Measurements from ENCODE around the gene LRRK1. TPM values are rescaled to one million over a fixed set of nuclear protein-coding genes. Genes with fewer than 3 reads are reported as not detected.

The LRRK1 gene
- total RNA-seq, 1 donor from 2014 or later = 105 TPM

- intact Hi-C loops (cut with DNase I) = no loop called here
- Histone ChIP-seq H3K27me3 (no peaks in the 10 kb centered on the region), H3K9me3 (no peaks in the 10 kb centered on the region), H3K4me1 (no peaks in the 10 kb centered on the region), H3K4me3 (no peak overlapping the region), H3K27ac (no peak overlapping the region), H3K36me3 (peaks cover 4 to 37% of the 10 kb centered on the region in 2 donors)
- no peak for TF ChIP-seq CTCF (IDR thresholded peaks at IDR 0.05)
- peak in 1 of 2 donors; percentile 52 for DNase-seq (ENCODE audit: low spot score in 2 of 2)
Measured at GRCh38 chr15:101045236-101045646, 126.1 kb downstream of the LRRK1 start.

GRCh38 chr15:101045835-101046691 is 126.9 kb downstream of the LRRK1 start:
- Histone ChIP-seq H3K27me3 (no peaks in the 10 kb centered on the region), H3K9me3 (no peaks in the 10 kb centered on the region), H3K36me3 (peaks cover 9 to 38% of the 10 kb centered on the region in 2 donors), H3K4me3 (no peak overlapping the region), H3K27ac (no peak overlapping the region), H3K4me1 (no peaks in the 10 kb centered on the region)
- peak in 1 of 2 donors; percentile 56 for DNase-seq (ENCODE audit: low spot score in 2 of 2)
- intact Hi-C loops (cut with DNase I) = no loop called here
- no peak for TF ChIP-seq CTCF (IDR thresholded peaks at IDR 0.05)

- H3K4me1 ChIP-seq = no peaks in the 10 kb centered on the region
- H3K4me3 ChIP-seq = no peak overlapping the region
- H3K27ac ChIP-seq = no peak overlapping the region
- no peak for TF ChIP-seq CTCF (IDR thresholded peaks at IDR 0.05)
- intact Hi-C loops (cut with DNase I) = no loop called here
- no peaks in the 10 kb centered on the region for H3K27me3 ChIP-seq
- DNase-seq (ENCODE audit: low spot score in 2 of 2) = peak in 1 of 2 donors; percentile 25
- no peaks in the 10 kb centered on the region for H3K9me3 ChIP-seq
- H3K36me3 ChIP-seq = peaks cover 11 to 46% of the 10 kb centered on the region in 2 donors
Measured at GRCh38 chr15:101046826-101047225, 127.7 kb downstream of the LRRK1 start.

GRCh38 chr15:101047301-101047781 is 128.2 kb downstream of the LRRK1 start:
- H3K27me3 ChIP-seq = no peaks in the 10 kb centered on the region
- H3K4me3 ChIP-seq = no peak overlapping the region
- no peak overlapping the region for H3K27ac ChIP-seq
- H3K9me3 ChIP-seq = no peaks in the 10 kb centered on the region
- no peaks in the 10 kb centered on the region for H3K4me1 ChIP-seq
- DNase-seq (ENCODE audit: low spot score in 2 of 2) = peak in 1 of 2 donors; percentile 50
- intact Hi-C loops (cut with DNase I) = no loop called here
- peaks cover 17 to 50% of the 10 kb centered on the region in 2 donors for H3K36me3 ChIP-seq
- no peak for TF ChIP-seq CTCF (IDR thresholded peaks at IDR 0.05)

GRCh38 chr15:101048176-101048575 is 129.0 kb downstream of the LRRK1 start:
- intact Hi-C loops (cut with DNase I) = no loop called here
- H3K27me3 ChIP-seq = no peaks in the 10 kb centered on the region
- DNase-seq (ENCODE audit: low spot score in 2 of 2) = no peak
- no peaks in the 10 kb centered on the region for H3K9me3 ChIP-seq
- H3K36me3 ChIP-seq = peaks cover 25 to 50% of the 10 kb centered on the region in 2 donors
- H3K27ac ChIP-seq = no peak overlapping the region
- H3K4me3 ChIP-seq = no peak overlapping the region
- TF ChIP-seq CTCF (IDR thresholded peaks at IDR 0.05) = no peak
- no peaks in the 10 kb centered on the region for H3K4me1 ChIP-seq
